ENCODE measurements around the gene TRIM67. TPM values are rescaled to one million over a fixed set of nuclear protein-coding genes. Genes with fewer than 3 reads are reported as not detected.

TRIM67 gene
- total RNA-seq, 1 donor from 2014 or later, result not detected

DNA sequence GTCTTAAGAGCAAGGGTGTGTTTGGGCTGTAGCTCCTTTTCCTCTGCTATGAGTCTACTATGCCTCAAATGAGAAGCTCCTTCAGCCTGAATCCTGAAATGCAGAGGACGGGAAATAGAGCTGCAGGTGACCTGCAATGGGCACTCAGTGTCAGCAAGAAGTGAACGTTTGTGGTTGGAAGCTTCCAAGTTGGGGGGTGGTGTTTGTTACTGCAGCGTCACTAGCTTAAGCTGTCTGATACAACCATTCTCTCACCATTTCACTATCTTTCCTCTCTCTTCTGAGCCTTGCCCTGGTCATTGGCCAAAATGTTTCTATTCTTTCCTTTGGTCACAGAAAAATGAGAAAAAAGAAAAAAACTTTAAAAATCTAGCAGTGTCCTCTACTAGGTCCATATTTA is 19.4 kb downstream of the TRIM67 start:
- TF ChIP-seq, protein P1, sequence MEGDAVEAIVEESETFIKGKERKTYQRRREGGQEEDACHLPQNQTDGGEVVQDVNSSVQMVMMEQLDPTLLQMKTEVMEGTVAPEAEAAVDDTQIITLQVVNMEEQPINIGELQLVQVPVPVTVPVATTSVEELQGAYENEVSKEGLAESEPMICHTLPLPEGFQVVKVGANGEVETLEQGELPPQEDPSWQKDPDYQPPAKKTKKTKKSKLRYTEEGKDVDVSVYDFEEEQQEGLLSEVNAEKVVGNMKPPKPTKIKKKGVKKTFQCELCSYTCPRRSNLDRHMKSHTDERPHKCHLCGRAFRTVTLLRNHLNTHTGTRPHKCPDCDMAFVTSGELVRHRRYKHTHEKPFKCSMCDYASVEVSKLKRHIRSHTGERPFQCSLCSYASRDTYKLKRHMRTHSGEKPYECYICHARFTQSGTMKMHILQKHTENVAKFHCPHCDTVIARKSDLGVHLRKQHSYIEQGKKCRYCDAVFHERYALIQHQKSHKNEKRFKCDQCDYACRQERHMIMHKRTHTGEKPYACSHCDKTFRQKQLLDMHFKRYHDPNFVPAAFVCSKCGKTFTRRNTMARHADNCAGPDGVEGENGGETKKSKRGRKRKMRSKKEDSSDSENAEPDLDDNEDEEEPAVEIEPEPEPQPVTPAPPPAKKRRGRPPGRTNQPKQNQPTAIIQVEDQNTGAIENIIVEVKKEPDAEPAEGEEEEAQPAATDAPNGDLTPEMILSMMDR (IDR thresholded peaks at IDR 0.05), result no peak
- intact Hi-C loops (cut with DNase I), result no loop called here
- Histone ChIP-seq H3K4me1 (no peaks in the 10 kb centered on the region), H3K36me3 (no peaks in the 10 kb centered on the region), H3K27ac (no peak overlapping the region), H3K4me3 (no peak overlapping the region), H3K27me3 (no peaks in the 10 kb centered on the region), H3K9me3 (no peaks in the 10 kb centered on the region)
- no peak for DNase-seq (ENCODE audit: low spot score in 2 of 2)

DNA sequence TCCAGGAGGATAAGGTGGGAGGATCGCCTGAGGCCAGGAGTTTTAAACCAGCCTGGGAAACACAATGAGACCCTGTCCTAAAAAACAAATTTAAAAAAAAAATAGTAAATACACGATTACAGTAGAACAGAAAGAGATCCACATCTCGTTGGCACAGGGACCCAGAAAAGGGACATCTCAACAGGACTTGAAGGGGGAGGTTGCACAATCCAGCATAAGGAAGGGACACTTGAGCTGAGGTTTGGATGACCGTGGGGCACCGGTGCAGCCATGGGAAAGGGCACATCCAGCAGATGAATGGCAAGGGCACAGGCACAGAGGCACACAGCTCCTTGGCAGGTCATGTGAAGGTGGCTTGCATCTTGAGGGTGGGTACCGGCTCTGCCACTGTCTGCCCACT is 20.5 kb downstream of the TRIM67 start:
- intact Hi-C loops (cut with DNase I), result no loop called here
- no peaks in the 10 kb centered on the region for H3K4me1 ChIP-seq
- DNase-seq (ENCODE audit: low spot score in 2 of 2), result no peak

DNA sequence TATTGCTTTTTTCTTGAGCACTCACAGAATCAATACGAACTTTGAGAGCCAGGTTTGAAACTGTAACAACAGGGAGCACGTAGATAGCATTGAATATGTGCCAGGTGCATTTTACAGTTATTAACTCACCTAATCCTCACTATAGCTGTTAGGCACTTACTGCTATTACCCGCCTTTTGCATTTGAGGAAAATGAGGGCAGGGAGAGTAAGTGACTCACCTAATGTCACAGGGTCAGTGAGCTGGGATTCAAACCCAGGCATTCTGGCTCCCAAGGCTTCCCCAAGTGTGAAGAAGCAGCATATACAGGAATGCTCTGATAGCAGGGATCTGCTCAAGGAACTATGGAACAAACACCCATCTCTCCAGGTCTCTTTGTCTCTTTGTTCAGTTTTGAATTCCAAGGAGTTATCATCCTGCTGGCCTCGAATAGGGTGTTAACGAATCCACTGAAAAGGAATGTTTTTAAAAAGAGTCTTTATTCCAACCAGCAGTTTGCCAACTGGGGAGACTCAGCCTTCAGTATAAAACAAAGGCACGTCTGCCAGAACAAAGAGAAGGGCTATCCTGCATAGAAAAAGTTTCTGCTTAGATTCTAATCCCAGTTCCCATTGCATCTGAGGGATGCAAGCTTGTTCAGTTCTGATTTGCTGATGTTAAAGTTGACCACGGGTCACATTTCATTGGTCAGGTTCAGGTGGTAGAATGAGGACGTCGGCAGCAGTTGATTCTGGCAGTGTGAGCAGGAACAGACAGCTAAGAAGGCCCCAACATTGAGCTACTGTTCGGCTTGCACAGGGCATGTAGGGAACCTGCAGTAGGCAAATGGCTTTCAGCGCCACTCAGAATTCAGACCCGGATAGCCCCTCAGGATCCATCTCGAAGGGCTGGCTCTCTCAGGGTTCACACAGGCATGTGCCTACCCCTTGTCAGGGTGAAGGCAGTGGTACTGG is 22.1 kb downstream of the TRIM67 start:
- Histone ChIP-seq H3K27ac (no peak overlapping the region), H3K36me3 (no peaks in the 10 kb centered on the region), H3K4me3 (no peak overlapping the region), H3K9me3 (no peaks in the 10 kb centered on the region), H3K4me1 (no peaks in the 10 kb centered on the region), H3K27me3 (no peaks in the 10 kb centered on the region)
- DNase-seq (ENCODE audit: low spot score in 2 of 2), result no peak
- TF ChIP-seq, protein P1 (IDR thresholded peaks at IDR 0.05), result no peak
- intact Hi-C loops (cut with DNase I), result no loop called here

More for the DNA sequence above, 20.5 kb downstream of the TRIM67 start:
- no peaks in the 10 kb centered on the region for H3K36me3 ChIP-seq
- H3K9me3 ChIP-seq, result no peaks in the 10 kb centered on the region
- H3K4me3 ChIP-seq, result no peak overlapping the region
- no peak overlapping the region for H3K27ac ChIP-seq
- TF ChIP-seq, protein P1 (IDR thresholded peaks at IDR 0.05), result no peak
- H3K27me3 ChIP-seq, result no peaks in the 10 kb centered on the region

DNA sequence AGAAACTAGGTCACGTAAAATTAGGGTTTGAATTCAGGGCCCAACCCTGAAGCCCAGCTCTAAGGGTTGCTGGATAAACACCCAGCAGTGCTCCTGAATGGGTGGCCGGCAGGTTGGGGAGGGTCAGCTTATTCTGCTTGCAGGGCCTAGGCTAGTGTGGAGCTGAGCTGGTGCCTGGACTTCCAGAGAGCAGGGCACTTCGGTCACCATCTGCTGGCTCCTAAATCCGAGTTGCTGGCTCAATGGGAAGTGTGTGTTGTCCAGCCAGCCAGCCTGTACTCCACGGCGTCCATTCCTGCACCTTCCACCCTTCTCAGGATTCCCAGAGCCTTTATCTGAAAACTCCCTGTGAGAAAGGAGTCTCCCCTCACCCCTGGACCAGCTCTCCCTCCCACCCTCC is 23.0 kb downstream of the TRIM67 start:
- Histone ChIP-seq H3K4me1 (no peaks in the 10 kb centered on the region), H3K27me3 (no peaks in the 10 kb centered on the region)

DNA sequence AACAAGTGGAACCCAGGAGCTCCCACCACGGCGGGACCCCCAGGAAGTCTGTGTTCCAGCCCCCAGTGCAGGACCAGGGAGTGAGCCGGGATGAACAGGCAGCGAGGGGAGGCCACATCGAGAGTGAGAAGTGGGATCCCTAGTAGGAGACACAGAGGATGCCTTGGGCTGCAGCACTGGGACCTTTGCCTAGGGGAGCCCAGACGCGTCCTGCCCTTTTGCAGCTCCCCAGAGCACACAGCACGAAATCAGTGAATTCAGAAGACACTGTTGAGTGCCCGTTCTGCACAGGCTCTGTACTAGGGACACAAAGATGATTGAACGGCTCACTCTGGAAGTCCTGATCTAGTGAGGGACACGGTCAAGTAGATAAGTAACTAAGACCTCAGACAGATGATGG is 23.5 kb downstream of the TRIM67 start:
- no peaks in the 10 kb centered on the region for H3K27me3 ChIP-seq
- no peak for DNase-seq (ENCODE audit: low spot score in 2 of 2)
- TF ChIP-seq, protein P1 (IDR thresholded peaks at IDR 0.05), result no peak
- H3K27ac ChIP-seq, result no peak overlapping the region
- H3K9me3 ChIP-seq, result no peaks in the 10 kb centered on the region
- H3K4me3 ChIP-seq, result no peak overlapping the region
- no peaks in the 10 kb centered on the region for H3K36me3 ChIP-seq
- intact Hi-C loops (cut with DNase I), result no loop called here
- H3K4me1 ChIP-seq, result no peaks in the 10 kb centered on the region

More for the DNA sequence above, 23.0 kb downstream of the TRIM67 start:
- intact Hi-C loops (cut with DNase I), result no loop called here
- H3K27ac ChIP-seq, result no peak overlapping the region
- no peaks in the 10 kb centered on the region for H3K36me3 ChIP-seq
- H3K4me3 ChIP-seq, result no peak overlapping the region
- TF ChIP-seq, protein P1 (IDR thresholded peaks at IDR 0.05), result no peak
- H3K9me3 ChIP-seq, result no peaks in the 10 kb centered on the region
- DNase-seq (ENCODE audit: low spot score in 2 of 2), result no peak
